Measurements from ENCODE around the gene MRPL16.
"Not testable (repeated sequence)": the region's sequence is repeated elsewhere in the genome, so short reads cannot be mapped to it uniquely, and the experiment has no call there.

MRPL16 gene

DNA sequence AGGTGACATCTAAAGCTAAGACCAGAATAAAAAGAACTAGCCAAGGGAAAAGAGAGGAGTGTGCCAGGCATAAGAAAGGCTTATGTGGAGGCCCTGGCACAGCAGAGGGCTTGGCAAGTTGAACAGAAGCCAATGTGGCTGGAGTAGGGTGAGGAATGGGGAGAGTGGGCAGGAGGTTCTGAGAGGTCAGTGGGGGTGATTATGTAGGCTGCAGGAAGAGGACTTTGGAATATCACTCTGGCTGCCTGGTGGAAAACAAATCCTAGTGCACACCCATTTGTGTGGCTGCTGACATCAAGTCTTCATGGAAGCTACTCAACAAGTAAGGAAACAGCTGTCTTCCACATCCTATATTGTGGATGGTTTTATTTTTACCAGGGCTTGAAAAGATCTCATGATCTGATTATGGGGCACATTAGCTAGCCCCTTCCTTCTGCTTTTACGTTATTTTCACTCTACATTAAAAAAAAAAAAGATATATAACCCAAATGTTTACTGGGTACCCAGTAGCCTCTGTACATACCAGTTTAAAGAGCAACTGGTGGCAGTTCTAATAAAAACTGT lies 3.4 kb downstream of the MRPL16 start:
- DNase-seq = no peak

DNA sequence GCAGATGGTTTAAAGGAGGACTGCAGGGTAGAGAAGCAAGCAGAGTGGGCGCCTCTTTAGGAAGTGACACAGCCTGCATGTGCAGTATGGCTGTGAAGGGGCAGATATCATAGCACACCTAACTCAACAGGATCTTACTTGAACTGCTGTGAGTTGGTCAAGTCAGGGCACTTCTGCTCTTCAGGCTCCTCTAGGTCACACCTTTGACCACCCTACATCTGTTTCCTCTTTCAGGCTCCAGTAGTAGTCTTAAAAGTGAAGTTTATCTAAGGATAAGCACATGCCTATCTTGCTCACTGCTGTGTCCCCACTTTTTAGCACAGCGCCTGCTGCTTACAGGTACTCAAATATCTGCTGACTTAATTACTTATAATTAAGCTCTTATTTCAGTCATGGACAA lies 6.5 kb downstream of the MRPL16 start:
- no peak for DNase-seq

DNA sequence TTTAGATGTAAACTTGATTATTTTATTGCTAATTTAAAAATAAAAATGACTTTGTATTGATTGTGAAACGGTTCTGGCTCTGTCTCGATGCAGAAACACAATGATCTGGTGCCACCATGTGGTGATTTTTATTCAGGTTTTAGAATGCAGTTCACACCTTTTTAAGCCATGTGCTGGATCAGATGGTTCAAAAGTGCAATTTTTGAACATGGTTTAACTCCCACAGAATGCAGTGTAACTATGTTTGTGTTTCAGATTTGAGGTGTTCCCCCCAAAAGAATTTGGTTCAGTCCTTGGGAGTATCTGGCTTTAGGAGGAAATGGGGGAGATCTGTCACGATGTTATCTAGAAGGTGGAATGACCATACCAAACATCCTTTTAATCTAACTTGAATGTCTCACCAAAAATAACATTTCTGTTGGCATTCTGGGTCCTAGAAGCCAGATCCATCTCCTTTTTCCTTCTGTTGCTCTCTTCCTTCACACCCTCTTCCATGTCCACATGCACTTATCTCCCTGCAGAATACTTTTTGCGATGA lies 7.9 kb downstream of the MRPL16 start:
- DNase-seq = peak; percentile 28

DNA sequence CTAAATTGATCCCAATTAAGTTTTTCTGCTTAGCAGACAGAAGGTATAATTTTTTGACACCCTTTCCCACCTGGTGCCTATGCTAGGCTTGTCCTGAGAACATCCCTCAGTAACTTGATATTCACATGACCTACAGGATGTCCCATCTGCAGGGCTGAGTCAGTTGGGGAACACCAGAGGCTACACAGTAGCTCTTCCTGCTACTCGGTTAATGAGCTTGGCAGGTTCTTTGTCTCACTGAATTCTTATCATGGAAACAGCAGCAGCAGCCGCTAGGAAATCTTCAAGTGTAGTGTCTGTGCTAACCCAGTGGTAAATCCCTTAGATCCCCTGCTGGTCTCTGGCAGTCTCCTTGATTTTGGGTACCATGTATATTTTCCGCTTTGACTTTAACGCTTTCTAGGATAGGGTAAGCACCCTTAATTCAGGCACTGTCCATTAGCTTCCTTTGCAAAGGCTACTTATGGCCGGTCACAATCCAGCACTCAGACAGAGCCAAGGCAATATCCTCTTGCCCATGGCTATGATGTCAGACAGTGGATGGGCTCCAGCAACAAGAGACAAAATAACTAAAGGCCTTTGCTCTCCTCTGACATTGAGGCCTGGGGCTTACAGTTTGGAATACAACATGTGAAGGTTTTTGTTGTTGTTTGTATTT lies 8.5 kb downstream of the MRPL16 start:
- no peak for DNase-seq

DNA sequence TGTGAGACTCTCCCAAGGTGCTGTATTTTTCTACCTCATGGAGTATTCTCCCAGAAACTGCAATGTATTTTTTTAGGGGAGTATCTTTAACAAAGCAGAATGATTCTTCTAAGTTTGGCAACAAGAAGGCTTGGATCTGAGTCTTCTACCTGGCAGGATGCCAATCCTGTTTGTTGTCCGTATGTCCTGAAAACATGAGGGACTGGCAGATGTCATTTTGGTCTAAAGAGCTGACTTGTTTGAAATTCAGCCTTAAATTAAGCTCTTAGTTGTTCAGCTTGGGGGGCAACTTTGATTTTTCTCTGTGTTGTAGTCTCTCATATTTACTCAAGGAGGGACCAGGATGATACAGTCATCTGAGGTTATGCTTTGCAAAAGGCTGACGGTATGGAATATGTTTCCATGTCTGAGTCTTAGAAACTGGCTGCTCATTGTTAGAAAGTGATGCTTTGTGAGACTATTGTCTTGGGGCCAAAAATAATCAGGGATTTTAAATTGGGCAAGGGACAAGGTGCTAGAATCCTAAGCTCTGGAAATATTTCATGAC lies 9.3 kb downstream of the MRPL16 start:
- DNase-seq = no peak

DNA sequence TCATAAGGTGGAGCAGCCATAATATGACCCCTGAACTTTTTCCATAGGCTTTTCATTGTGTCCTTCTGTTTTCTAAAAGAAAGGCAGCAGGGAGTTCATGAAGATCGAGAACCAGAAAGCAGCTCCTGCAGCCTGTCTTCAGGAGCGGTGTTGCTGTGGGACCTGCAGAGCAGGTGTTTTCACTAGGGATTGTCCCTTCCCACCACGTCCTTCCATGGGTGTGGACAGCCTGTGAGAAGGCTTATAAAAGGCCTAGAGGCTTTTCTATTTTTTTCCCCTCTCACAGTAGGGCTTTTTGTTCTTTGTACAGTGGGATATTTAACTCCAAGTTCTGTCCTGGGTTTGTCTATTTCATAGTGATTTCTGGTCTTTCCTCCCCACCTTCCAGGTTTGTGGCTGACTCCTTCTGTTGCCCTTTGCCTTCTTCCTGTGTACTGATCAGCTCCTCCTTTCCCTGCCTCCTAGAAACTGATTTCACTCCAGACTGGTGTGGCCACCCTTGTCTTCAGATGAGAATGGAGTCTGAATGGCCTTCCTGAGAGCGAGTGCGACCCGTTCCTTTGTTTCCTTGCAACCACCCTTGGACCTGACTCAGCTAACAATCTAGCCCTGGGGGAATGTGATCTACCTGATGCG lies 10.1 kb downstream of the MRPL16 start:
- DNase-seq = no peak

DNA sequence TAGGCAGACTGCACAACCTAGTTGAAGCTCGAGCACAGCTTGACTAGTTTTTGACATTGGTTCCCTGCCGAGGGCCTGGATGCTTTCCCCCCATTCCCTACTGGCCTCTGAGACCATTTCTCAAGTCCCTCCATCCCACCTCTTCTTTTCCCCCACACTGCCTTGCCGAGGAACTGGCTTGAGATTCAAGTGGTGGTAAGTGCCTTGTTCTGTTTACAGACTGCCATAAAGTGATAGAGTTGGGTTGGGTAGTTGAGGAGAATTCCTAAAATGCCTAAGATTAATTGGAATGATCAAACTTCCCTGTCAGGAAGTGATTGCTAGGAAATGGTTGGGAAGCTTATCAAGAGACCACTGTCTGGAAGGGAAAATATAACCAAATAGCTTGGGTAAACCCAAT lies 16.2 kb downstream of the MRPL16 start:
- no peak for DNase-seq

DNA sequence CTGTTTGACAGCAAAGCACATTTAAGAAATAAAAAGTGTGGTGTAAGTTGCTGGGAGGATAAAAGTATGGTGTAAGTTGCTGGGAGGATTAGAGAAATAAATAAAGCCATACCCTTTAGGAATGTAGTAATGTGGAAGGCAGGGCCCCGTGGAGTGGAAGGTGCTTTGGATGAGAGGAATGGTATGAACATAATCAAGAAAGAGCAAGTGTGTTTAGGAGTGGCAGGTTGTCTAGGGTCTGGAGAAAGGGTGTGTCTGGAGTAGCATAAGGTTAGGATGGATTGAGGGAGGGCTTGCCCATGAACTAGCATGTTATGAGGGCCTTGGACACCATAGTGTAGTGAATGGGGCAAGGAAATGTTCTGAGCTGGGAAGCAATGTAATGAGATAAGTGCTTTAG lies 18.1 kb downstream of the MRPL16 start:
- no peak for DNase-seq

DNA sequence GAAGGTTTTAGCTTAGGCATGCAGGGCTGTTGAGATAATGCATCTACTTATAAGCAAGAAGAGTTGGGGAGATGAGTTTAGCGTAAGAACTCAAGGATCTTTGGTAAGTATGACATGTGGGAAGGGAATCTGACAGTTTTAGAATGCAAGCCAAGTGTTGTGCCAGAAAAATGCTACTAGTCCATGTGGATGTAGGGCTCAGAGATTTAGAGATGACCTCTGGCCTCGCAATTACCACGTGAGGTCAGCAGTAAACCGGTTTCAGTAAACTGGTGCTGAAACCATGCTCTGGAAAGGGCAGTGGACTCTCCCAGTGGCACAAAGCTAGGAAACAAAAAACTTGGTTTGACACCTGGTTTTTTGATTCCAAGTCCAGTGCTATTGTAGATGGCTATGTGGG lies 18.9 kb downstream of the MRPL16 start:
- DNase-seq = no peak

DNA sequence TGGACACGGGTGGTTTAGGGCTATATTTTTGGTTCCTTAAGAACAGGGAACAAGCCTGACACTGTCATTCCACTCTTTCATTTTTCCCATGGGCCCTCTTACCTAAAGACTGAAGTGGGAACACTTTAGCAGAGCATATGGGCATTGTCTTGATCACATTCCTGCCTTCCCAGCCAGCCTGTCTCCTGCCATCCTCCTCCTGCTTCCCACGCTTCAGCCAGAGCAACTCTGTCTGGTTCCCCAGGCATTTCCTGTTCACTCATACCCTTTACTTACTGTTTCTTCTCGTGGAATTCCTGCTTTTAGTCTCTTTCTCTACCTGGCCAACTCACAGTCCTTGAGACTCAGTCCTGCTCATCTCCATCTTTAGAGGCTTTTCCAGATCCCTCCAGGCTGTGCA lies 22.8 kb downstream of the MRPL16 start:
- DNase-seq = no peak

DNA sequence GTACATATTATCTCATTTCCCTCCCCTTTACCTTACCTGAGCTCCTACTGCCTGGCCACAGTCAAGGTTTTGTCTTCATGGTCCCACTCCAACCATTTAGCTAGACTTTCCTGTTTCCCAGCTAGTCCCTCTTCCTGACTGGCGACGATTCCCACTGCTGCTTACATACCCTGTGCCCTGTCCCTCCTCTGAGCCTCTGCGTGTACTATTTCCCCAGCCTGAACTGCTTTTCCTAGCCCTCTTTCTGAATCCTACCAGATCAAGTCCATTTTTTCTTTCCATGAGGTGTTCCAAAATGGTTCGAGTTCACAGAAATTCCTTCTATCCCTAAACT lies 23.4 kb downstream of the MRPL16 start:
- no peak for DNase-seq

DNA sequence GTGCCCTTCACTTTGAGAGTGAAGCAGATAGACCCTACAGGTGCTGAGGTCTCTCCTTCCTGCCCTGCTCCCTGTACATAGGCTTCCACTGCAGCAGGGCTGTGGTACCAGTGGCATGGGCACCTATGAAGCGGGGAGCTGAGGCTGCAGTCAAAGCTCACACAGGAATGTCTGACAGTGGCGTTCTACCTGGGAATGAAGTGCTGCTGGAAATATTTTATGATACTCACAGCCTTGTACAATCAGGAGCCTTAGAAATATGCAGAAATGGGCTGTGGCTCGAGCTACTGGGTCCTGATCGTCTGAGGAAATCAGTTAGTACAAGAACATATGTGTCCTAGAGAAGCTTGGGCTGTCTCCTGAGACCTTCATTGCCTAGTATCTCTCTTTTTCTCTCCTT lies 24.8 kb downstream of the MRPL16 start:
- DNase-seq = no peak

DNA sequence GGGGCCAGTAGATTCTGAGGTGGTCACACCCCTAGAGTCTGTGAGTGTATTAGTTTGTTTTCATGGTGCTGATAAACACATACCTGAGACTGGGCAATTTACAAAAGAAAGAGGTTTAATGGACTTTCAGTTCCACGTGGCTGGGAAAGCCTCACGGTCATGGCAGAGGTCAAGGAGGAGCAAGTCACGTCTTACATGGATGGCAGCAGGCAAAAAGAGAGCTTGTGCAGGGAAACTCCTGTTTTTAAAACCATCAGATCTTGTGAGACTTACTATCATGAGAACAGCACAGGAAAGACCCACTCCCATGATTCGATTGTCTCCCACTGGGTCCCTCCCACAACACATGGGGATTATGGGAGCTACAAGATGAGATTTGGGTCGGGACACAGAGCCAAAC lies 26.1 kb downstream of the MRPL16 start:
- DNase-seq = not testable (repeated sequence)

DNA sequence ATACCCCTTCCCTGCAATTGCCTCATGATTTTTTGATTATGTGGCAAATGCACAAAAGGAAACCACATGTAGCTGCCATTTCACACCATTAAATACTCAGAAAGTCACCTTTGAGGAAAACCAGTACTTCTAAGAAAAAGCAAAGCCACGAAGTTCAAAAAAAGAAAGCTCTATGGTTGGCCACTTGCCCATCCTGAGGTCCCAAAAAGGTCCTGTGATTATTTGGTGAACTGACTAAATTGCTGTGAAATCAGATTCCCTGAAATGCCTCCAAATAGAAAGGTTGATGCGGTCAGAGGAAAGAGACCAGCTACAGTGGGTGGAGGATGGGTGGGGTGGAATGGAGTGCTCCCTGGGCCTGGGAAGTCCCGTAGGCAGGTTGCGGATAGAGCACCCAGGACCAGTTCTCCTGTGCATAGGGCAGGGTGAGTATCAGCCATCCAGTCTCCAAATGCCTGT lies 26.9 kb downstream of the MRPL16 start:
- DNase-seq = no peak

DNA sequence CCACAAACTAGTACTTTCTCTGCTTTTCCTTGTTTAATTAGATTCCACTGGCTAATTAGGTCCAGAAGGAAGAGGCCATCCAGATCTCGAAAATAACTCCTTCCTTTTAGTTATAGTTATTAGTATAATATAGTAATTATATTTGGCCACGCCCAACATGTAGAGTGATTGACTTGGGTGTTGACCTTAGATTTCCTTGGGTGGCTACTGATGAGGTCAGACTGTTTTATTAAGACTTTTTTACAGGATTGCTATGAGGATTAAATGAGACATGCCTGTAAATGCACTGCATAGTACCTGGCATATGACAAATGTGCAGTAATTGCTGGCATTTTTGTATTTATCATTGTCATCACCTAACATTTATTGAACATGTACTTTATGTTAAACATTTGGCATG lies 28.5 kb downstream of the MRPL16 start:
- DNase-seq = no peak

DNA sequence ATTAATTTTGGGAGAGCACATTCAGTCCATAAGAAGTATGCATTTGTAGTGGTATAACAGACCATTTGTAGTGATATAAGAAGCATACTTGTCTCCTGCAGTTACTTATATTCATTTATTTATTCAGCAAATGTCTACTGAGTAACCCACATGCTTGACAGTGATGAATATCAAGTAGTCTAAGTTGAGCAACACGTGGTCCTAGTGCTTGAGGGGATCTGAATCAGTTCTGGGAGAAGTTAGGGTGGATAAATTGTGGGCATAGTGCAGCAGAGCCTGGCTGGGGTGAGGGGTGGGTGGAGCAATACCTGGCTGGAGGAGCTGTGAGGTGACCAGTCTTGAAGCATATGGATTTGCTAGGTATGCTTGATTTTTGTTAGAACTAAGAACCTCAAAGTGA lies 31.1 kb downstream of the MRPL16 start:
- DNase-seq = no peak

DNA sequence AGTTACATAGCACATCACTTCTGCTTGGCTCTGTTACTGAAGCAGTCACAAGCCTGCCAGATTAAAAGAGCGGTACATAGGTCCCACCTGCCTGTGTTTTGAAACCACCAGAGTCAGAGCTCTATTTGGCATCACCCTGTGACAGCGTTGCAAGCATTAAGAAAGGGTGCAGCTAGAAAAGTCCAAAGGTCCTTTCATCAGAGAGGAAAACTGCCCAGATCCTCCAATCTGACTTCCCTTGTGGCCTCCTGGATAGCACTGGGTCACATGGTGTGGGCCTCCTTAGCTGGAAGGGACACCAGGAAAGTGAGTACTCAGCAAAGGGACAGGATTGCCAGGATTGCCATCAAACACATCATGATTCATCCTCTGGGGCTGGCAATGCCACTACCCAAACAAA lies 32.5 kb downstream of the MRPL16 start:
- no peak for DNase-seq

DNA sequence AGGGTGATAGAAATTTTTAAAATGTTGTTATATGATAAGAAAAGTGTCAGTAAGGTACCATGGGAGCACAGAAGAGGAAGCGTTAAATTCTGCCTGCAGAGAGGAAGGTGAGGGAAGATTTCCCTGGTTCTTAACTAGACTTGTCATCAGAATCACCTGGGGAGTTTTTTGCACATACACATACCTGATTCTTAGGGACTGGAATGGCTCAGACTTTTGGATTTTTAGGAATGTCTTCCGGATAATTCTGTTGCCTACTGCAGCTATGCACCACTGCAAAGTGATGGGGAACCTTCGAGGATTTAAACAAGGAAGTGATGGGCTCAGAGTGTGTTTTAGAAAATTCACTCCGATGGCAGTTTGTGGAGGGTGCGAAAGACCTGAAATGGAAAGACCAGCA lies 33.5 kb downstream of the MRPL16 start:
- DNase-seq = no peak

DNA sequence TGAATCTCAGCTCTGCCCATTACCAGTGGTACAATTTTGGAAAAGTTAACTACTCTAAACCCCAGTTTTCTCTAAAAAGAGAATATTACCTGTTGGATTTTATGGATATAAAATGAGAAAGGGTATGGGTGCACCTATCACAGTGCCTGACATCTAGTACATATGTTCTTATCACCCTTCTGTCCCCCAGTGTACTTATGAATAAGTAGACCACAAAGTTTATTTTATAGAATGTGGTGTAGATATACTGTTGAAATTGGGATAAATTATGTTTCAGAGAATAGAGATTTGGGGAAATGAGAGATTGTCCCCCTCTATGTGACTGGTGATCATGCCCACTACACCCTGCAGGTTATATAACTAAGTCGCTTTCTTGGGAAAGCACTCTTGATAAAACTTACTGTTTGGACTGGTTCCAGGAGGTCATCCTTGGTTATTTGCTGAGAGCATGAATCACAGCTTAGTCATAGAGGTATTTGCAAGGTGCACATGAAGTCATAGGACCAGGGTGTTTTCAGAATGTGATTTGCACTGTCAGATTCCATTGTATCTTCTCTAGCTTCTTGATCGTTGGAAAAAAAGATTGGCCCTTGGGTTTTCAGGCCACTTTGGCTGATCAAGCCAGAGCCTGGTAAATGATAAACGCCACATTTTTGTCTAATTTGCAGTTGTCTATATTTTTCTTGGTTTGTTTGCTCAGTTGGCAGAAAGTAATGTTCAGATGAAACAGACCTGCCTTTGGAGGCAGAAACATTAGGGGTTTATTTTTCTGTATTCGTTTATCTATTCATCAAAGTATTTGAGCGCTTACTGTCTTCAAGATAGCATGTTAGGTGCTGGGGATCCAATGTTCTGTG lies 34.1 kb downstream of the MRPL16 start:
- DNase-seq = no peak

DNA sequence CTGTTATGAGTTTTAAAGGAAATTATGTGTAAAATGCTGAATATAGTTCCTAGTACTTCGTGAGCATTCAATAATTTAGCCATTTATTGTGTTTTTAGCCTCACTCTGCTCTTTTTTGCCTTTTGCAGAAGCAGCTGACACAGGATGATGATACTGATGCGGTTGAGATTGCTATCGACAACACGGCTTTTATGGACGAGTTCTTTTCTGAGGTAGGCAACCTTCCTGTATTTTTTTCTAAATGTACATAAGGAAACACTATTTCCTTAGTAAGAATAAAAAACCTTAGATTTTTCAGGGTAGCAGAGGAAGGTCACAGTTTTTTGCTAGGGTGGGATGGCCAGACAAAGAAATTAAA lies 37.5 kb downstream of the MRPL16 start:
- DNase-seq = no peak

DNA sequence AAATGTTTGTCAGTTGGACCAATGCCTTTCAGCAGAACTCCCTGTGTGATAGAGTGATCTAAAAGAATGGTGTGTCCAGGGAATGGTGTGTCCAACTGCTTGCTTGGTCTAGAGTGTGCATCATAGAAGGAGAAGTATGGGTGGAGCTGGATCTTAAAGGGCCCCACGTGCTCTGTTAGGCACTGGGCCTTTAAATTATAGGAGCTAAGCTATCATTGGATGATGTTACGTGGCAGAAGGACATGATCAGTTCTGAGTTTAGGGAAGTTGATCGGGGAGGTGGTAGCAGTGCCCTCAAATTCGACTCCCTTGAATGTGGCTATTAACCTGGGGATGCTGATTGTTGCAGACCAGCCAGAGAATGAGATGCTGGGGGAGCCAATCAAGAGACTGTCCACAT lies 39.0 kb downstream of the MRPL16 start:
- DNase-seq = no peak

DNA sequence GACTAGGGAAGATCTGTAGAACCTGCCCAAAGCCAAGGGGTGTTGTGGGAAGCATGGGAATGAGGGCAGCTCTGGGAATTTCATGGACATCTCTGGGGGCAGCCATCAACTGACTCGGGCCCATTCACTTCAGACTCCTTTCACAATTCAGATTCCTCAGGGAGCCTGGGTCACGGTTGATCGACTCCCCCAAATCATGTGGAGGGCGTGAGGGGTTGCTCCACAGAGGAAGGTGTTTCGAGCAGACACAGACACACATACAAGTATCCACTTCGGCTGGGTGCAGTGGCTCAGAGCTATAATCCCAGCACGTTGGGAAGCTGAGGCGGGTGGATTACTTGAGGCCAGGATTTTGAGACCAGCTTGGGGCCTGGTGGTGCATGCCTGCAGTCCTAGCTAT lies 39.7 kb downstream of the MRPL16 start:
- DNase-seq = no peak

DNA sequence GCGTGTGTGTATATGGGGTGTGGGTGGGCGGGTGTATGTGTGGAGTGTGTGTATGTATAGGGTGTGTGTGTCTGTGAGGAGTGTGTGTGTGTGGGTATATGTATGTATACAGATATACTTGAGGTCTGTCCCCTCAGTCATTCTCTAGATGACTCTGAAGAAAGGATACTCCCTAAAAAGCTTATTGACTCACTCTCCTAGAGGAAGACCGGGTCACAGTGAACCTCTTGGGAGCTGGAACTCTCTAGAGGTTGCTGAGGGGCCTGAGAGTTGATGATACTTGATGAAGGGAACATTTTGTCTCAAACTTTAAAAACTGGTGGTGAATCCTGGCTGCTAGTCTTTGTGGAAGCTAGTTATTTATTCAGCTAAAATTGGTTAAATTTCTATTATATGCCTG lies 40.3 kb downstream of the MRPL16 start:
- no peak for DNase-seq

Measured in DMS79 treated with DMSO at 0.1 percent for 48 hours (cell line).